Measurements from ENCODE around the gene ZNF585A.
"Not testable (repeated sequence)": the region's sequence is repeated elsewhere in the genome, so short reads cannot be mapped to it uniquely, and the experiment has no call there.

The ZNF585A gene

DNA sequence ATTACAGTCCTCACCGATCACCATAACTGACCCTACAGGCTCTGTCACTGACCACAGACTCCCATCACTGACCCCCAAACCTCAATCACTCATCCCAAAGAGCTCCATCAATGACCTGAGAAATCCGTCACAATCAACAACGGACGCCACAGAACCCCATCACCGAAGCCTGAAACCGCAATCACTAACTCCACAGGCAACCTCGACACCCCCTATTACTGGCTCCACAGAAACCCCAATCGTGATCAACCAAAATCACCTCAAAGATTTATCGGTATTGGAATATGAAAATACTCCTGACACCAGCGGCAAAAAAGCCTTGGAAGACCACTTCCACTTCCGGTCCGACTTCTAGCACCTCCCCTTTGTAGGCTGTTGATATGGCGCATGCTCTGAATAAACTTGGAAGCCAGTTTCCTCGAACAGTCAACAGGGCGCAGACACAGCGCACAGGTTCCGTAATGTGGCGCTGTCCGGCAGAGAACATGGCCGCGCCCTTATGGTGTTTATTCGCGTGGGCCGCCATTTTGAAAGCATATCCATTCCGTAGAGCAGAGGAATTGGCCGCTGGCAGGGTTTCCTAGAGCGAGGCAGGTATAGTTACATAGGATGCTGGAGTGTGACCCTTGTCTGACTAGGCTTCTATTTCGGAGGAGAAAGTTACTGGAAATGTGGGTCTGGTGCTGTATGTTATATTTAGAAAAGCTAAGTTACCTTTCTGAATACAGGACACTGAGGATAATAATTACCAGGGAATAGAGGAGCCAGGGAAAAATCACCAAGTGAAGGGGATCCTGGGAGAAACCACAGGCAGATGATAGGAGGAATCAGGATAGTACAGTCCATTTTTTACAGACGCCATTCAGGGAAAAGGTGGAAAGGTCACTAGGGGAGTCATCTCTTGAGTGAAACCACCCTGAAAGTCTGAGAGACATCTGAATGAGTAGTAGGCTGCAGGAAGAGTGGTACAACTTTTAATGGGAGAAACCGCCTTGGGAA is at the start of gene ZNF585A:
Gene ZNF585A (minus strand): TSS at position 328 of the 999 bp plus-strand sequence. CDS start 2,785 bp downstream, outside the sequence.
- peak; percentile 79 for DNase-seq

DNA sequence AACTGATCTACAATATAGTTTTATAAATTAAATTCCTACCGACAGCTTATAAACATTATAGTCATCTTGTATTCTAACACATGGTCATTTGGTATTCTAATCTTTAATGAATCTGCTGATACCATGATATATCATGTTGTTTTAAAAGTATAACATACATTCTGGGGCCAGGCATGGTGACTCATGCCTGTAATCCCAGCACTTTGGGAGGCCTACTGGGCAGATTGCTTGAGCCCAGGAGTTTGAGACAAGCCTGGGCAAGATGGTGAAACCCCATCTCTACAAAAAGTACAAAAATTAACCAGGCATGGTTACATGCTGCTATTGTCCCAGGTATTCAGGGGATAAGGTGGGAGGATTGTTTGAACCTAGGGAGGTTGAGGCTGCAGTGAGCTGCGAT is 48.6 kb upstream of the ZNF585A start:
- no peak for DNase-seq

DNA sequence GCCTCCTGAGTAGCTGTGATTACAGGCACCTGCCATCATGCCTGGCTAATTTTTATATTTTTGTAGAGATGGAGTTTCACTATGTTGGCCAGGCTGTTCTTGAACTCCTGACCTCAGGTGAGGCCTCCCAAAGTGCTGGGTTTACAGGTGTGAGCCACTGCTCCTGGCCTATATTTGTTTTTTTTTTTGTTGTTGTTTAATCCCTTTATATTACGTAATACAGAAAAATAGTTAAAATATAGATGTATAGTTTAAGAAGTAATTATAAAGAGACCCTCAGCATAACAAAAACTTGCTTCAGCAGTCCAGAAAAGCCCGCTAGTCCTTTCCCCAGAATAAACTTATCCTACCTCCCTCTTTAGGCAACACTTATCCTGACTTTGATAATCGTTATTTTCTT is 47.9 kb upstream of the ZNF585A start:
- no peak for DNase-seq

DNA sequence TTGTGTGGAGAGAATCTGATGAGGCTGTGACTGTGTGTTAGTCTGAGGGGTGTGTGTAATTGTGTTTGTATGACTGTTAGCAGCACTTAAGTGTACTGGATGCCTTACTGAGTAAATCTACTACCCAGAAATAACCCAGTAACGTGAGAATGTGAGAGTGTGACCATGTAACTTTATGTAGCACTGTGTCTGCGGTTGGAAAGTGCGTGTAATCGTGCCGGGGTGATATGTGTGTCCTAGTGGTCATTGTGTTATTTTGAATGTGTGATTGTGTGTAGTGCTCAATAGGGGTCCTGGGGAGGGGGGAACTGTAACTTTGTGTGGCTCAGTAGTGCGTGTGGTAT is 46.1 kb upstream of the ZNF585A start:
- no peak for DNase-seq

DNA sequence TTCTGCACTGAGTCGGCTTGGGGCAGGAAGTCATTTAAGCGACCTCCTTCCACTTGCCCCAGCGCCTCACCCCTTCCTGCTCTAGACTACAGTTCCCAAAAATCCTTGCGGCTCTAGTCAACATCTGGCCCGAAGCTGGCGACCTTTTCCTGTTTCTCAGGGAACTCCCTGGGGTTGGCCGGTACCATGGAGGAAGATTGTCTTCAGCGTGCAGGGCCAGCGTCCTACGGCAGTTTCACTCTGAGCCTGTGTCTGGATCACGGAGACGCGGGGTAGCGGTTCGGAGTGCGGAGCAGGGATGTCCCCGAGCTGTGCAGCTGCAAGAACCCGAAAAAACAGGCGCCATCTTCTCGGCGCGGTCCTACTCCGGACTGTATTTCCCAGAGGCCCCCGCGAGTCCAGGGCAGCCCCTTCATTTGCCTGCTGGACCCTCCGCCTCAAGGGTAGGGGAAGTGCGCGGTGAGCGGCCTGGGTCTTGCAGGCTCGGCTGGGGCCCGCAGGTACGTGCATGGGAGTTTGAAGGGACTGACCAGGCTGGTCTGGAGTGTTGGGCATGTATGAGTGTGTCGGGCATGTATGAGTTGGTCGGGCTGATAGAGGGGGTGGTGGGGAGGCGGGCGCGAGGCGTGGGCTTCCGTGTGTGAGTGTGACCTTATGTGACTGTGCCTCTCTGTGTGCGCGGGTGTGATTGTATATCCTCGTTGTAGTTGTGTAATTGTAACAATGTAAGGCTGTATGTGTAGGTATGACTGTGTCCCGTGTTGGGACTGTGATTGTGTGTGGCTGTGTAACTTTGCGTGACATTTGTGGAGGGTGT is 45.5 kb upstream of the ZNF585A start, which contains the start of gene ZNF383:
Gene ZNF383 (plus strand): TSS at position 440 of the 817 bp plus-strand sequence. CDS start 12,240 bp downstream, outside the sequence.
- peak; percentile 80 for DNase-seq

DNA sequence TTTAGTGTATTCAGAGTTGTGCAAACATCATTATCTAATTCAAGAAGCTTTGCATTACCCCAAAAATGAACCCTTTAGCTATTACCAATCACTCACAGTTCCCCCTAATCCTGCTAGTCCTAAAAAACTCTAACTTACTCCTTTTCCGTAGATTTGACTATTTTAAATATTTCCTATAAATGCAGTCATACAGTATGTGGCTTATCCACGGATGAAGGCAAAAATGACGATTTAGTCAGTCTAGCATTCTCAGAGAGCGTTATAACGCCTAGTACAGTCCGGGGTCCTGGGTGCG is 44.9 kb upstream of the ZNF585A start:
- DNase-seq: no peak

DNA sequence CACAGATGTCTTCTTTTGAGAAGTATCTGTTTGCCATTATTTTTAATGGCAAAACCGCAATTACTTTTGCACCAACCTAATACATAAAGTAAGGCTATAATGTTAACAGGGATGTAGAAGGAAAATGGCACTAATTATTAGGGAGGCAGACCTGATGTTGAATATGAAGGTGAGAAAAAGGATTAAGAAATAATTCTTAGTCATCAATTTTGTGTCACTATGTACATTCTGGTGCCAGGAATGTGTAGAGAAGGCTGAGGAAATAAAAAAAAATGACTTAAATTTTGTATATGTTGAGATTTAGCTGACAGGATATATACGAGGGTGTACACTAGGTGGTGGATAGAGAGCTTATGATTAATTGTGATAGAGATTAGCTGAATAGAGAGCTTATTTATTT is 25.3 kb upstream of the ZNF585A start:
- no peak for DNase-seq

DNA sequence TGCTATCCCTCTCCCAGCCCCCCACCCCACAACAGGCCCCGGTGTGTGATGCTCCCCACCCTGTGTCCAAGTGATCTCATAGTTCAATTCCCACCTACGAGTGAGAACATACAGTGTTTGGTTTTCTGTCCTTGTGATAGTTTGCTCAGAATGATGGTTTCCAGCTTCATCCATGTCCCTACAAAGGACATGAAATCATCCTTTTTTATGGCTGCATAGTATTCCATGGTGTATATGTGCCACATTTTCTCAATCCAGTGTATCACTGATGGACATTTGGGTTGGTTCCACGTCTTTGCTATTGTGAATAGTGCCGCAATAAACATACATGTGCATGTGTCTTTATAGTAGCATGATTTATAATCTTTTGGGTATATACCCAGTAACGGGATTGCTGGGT is 24.6 kb upstream of the ZNF585A start:
- not testable (repeated sequence) for DNase-seq

DNA sequence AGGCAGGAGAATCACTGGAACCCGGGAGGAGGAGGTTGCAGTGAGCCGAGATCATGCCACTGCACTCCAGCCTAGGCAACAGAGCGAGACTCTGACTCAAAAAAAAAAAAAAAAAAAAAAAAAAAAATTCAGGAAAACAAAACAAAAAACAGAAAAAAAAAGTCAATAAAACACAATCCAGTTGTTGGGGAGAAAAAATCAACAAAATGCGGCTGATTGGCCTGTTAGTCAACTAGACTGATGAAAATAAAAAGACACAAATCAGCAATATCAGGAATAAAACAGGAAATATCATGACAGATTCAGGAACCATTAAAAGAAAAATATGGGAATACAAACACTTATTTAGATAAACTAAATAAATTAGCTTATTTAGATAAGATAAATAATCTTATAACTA is 22.8 kb upstream of the ZNF585A start:
- DNase-seq: not testable (repeated sequence)

DNA sequence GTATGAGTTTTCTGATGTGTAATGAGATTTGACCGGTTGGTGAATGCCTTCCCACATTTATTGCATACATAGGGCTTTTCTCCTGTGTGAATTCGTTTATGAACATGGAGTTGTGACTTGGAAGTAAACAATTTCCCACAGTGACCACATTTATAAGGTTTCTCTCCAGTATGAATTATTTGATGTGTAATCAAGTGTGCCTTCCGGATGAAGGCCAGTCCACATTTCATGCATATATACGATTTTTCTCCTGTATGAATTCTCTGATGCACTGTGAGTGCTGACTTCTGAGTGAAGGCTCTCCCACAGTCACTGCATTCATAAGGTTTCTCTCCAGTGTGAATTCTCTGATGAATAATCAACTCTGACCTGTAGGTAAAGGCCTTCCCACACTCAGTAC is 13.6 kb upstream of the ZNF585A start:
- not testable (repeated sequence) for DNase-seq

DNA sequence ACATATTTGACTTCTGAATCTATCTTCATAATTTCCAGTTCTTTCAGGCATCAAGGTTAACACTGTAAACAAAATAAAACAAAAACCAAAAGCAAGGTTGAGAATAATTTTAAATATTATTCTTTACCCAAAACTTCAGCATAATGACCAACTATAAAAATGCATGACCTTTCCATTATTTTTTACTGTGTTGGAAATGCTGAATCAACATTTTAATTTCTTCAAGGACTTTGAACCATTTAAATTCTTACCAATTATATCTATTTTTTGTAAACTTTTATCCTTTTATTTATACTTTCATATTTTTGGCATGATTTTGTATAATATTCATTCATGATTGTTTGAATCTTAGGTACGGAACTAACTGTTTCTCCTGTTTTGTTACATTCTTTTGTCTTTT is 6.9 kb downstream of the ZNF585A start:
- DNase-seq: no peak

DNA sequence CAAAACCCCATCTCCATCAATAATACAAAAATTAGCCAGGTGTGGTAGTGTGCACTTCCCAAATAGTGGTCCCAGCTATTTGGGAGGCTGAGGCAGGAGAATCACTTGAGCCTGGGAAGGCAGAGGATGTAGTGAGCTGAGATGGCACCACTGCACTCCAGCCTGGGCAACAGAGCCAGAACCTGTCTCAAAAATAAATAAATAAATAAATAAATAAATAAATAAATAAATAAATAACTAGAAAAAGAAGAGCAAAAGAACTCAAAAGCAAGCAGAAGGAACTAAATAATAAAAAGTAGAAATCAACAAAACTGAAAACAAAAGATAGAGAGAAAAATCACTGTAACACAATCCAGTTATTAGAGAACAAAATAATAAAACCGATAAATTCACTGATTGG is 12.3 kb downstream of the ZNF585A start:
- no peak for DNase-seq

DNA sequence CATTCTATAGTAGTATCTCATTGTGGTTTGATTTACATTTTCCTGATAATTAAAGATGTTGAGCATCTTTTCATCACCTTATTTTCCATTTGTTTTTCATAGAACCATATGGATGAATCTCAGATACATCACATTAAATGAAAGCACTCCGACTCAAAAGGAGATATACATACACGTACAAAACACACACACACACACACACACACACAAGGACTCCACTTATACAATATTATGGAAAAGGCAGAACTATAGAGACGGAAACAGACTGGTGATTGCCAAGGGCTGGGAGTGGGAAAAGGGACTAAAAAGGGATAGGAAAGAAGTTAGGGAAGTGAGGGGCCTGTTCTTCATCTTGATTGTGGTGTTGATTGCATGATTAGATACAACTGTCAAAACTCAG is 24.3 kb downstream of the ZNF585A start:
- no peak for DNase-seq

DNA sequence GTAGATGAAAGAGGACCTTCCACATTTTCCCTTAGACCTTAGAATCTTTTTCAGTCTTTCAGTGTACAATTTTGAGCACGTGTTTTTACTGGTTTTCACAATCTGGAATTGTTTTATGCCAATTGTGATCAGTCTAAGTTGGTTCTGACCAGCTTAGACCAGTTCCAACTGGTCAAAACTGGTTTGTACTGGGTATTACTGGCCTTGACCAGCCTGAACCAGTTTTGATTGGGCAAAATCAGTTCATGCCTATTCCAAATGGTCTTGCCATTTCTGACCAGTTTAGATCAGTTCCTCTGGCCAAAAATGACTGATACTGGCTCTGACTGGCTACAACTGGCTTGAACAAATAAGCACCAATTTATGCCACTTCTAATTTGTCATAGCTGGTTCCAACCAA is 36.4 kb downstream of the ZNF585A start:
- no peak for DNase-seq

DNA sequence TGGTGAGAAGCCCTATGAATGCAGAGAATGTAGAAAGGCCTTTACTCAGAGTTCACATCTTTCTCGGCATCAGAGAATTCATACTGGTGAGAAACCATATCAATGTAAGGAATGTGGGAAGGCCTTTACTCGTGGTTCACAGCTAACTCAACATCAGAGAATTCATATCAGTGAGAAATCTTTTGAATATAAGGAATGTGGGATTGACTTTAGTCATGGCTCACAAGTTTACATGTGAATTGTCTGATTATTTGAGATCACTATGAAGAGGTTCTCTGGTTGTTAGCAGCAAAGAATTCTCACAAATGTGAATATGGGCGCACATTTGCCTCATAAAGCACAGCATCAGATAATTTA is 43.7 kb downstream of the ZNF585A start:
- DNase-seq: no peak

DNA sequence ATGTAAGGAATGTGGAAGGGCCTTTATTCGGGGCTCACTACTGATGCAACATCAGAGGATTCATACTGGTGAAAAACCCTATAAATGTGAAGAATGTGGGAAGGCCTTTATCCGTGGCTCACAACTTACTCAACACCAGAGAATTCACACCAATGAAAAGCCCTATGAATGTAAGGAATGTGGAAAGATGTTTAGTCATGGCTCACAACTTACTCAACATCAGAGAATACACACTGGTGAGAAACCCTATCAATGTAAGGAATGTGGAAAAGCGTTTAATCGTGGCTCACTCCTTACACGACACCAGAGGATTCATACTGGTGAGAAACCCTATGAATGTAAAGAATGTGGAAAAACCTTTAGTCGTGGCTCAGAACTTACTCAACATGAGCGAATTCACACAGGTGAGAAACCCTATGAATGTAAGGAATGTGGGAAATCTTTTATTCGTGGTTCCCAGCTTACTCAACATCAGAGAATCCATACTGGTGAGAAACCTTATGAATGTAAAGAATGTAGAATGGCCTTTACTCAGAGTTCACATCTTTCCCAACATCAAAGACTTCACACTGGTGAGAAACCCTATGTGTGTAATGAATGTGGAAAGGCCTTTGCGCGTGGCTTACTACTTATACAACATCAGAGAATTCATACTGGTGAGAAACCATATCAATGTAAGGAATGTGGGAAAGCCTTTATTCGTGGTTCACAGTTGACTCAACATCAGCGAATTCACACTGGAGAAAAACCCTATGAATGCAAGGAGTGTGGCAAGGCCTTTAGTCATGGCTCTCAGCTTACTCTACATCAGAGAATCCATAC is 44.3 kb downstream of the ZNF585A start:
- DNase-seq: no peak

DNA sequence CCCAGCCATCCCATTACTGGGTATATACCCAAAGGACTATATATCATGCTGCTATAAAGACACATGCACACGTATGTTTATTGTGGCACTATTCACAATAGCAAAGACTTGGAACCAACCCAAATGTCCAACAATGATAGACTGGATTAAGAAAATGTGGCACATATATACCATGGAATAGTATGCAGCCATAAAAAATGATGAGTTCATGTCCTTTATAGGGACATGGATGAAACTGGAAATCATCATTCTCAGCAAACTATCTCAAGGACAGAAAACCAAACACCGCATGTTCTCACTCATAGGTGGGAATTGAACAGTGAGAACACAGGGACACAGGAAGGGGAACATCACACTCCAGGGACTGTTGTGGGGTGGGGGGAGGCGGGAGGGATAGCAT is 50.4 kb downstream of the ZNF585A start:
- DNase-seq: not testable (repeated sequence)

DNA sequence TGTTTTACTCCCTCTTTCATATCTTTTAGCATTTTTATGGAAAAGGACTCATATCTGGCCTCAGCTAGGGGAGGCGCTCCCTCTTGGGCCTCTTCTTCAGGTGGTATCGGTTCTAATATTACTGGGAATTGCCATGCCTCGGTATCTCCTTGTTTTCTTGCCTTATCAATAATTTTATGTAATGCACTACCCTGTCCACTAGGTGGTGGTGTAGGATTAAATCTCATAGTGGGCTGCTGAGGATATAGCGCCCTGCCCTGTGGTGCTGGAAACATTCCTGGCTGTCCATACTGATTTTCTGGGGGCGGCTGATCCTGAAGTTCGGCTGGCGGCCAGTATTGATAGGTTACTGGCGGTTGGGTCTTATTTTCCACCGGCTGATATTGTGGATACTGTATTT is 58.5 kb downstream of the ZNF585A start:
- DNase-seq: no peak

DNA sequence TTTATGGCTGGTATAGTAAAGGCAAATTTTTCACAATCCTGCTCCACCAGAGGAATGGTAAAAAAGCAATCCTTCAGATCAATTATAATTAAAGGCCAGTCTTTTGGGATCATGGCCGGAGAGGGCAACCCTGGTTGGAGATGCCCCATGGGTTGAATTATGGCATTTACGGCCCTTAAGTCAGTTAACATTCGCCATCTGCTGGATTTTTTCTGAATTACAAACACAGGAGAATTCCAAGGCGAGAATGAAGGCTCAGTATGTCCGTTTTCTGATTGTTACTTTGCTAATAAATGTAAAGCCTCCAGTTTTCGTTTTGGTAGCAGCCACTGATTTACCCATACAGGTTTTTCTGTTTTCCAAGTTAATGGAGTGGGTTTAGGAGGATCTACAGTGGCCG is 60.7 kb downstream of the ZNF585A start:
- not testable (repeated sequence) for DNase-seq

DNA sequence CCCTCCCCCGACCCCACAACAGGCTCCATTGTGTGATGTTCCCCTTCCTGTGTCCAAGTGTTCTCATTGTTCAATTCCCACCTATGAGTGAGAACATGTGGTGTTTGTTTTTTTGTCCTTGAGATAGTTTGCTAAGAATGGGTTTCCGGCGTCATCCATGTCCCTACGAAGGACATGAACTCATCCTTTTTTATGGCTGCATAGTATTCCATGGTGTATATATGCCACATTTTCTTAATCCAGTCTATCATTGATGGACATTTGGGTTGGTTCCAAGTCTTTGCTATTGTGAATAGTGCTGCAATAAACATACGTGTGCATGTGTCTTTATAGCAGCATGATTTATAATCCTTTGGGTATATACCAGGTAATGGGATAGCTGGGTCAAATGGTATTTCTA is 68.4 kb downstream of the ZNF585A start:
- not testable (repeated sequence) for DNase-seq

DNA sequence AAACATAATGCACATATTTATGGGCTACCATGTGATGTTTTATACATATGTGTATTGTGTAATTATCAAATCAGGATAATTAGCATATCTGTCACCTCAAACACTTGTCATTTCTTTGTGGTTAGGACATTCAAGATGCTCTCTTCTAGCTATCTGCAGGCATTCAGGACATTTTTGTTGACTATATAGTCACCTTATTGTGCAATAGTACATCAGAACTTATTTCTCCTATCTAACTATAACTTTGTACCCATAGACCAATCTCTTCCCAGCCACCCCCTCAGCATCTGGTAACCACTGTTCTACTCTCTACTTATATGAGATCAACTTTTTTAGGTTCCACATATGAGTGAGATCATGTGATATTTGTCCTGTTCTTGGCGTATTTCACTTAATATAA is 73.9 kb downstream of the ZNF585A start:
- no peak for DNase-seq

DNA sequence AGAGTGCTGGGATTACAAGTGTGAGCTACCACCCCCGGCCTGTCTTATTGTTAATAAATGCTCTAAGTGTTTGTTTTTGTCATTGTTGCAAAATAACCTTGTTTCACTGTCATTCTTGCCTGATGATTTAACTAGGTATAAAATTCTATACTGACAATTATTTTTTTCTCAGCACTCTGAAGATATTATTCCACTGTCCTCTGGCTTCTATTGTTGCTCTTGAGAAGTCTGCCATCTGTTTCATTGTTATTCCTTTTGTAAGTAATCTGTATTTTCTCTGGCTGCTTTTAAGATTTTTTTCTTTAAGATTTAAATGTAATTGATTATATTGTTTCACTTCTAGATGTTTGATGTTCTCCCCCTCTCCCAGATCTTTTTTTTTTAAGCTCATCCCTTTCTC is 76.6 kb downstream of the ZNF585A start:
- no peak for DNase-seq
